Measurements from ENCODE around the gene CLN6.
A peak's percentile ranks its signal among the peaks of the same experiment; 100 is the strongest.

Gene CLN6

DNA sequence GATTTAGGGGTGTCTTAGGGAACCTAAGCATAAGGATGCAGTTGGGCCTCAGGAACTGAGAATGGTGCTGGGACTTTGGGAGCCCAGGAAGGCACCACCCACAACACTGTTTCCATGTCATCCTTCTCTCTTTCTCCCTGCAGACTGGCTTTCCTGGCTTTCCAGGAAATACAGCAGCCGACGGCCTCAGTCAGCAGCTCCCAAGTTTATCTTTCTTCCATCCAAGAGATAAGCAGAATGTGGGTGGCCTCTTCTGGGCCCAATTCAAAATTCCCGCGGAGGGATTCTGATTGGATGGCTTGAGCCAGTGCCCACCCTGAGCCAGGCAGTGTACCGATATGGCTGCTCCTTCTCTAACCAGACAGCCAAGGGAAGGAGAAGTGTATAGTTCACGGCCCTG, 4.5 kb upstream of the CLN6 start:
- Histone ChIP-seq H3K27me3 (ENCODE audit: insufficient read depth, insufficient read length) (no peaks in the 10 kb centered on the region), H3K36me3 (ENCODE audit: insufficient read depth, insufficient read length, low read length) (no peaks in the 10 kb centered on the region), H3K9me3 (ENCODE audit: insufficient read depth, low read length) (no peaks in the 10 kb centered on the region), H3K4me3 (ENCODE audit: insufficient read length, low read depth) (no peak overlapping the region), H3K9ac (ENCODE audit: insufficient read length, low read depth) (no peak overlapping the region), H3K4me1 (ENCODE audit: insufficient read depth, insufficient read length) (peaks cover 7% of the 10 kb centered on the region)
- no peak for DNase-seq (ENCODE audit: low read depth, low spot score)
- TF ChIP-seq SUZ12 (IDR thresholded peaks at IDR 0.05; ENCODE audit: extremely low read depth, insufficient read depth, insufficient read length) (no peak), YY1 (IDR thresholded peaks at IDR 0.05; ENCODE audit: insufficient read depth, insufficient read length) (no peak), ZNF274 (IDR thresholded peaks at IDR 0.05; ENCODE audit: low read depth, low read length) (no peak)

GRCh38 chr15:68232937-68233336, 3.4 kb upstream of the CLN6 start:
- Histone ChIP-seq H3K27me3 (ENCODE audit: insufficient read depth, insufficient read length) (no peaks in the 10 kb centered on the region), H3K9ac (ENCODE audit: insufficient read length, low read depth) (no peak overlapping the region), H3K36me3 (ENCODE audit: insufficient read depth, insufficient read length, low read length) (peaks cover 1% of the 10 kb centered on the region), H3K9me3 (ENCODE audit: insufficient read depth, low read length) (no peaks in the 10 kb centered on the region), H3K4me3 (ENCODE audit: insufficient read length, low read depth) (no peak overlapping the region), H3K4me1 (ENCODE audit: insufficient read depth, insufficient read length) (peaks cover 12% of the 10 kb centered on the region)
- TF ChIP-seq YY1 (IDR thresholded peaks at IDR 0.05; ENCODE audit: insufficient read depth, insufficient read length) (no peak), SUZ12 (IDR thresholded peaks at IDR 0.05; ENCODE audit: extremely low read depth, insufficient read depth, insufficient read length) (no peak), ZNF274 (IDR thresholded peaks at IDR 0.05; ENCODE audit: low read depth, low read length) (no peak)
- no peak for DNase-seq (ENCODE audit: low read depth, low spot score)

GRCh38 chr15:68232449-68232848, 2.9 kb upstream of the CLN6 start:
- Histone ChIP-seq H3K27me3 (ENCODE audit: insufficient read depth, insufficient read length) (no peaks in the 10 kb centered on the region), H3K36me3 (ENCODE audit: insufficient read depth, insufficient read length, low read length) (peaks cover 6% of the 10 kb centered on the region), H3K4me3 (ENCODE audit: insufficient read length, low read depth) (no peak overlapping the region), H3K9ac (ENCODE audit: insufficient read length, low read depth) (no peak overlapping the region), H3K4me1 (ENCODE audit: insufficient read depth, insufficient read length) (peaks cover 17% of the 10 kb centered on the region), H3K9me3 (ENCODE audit: insufficient read depth, low read length) (no peaks in the 10 kb centered on the region)
- TF ChIP-seq ZNF274 (IDR thresholded peaks at IDR 0.05; ENCODE audit: low read depth, low read length) (no peak), SUZ12 (IDR thresholded peaks at IDR 0.05; ENCODE audit: extremely low read depth, insufficient read depth, insufficient read length) (no peak), YY1 (IDR thresholded peaks at IDR 0.05; ENCODE audit: insufficient read depth, insufficient read length) (no peak)
- DNase-seq (ENCODE audit: low read depth, low spot score): no peak

GRCh38 chr15:68231102-68231818, 1.7 kb upstream of the CLN6 start:
- H3K36me3 ChIP-seq (ENCODE audit: insufficient read depth, insufficient read length, low read length): peaks cover 10% of the 10 kb centered on the region
- no peak for TF ChIP-seq SUZ12 (IDR thresholded peaks at IDR 0.05; ENCODE audit: extremely low read depth, insufficient read depth, insufficient read length)
- no peak for TF ChIP-seq YY1 (IDR thresholded peaks at IDR 0.05; ENCODE audit: insufficient read depth, insufficient read length)
- TF ChIP-seq ZNF274 (IDR thresholded peaks at IDR 0.05; ENCODE audit: low read depth, low read length): no peak
- no peak overlapping the region for H3K9ac ChIP-seq (ENCODE audit: insufficient read length, low read depth)
- H3K9me3 ChIP-seq (ENCODE audit: insufficient read depth, low read length): no peaks in the 10 kb centered on the region
- H3K4me1 ChIP-seq (ENCODE audit: insufficient read depth, insufficient read length): peaks cover 17% of the 10 kb centered on the region
- DNase-seq (ENCODE audit: low read depth, low spot score): no peak
- no peaks in the 10 kb centered on the region for H3K27me3 ChIP-seq (ENCODE audit: insufficient read depth, insufficient read length)
- H3K4me3 ChIP-seq (ENCODE audit: insufficient read length, low read depth): no peak overlapping the region

DNA sequence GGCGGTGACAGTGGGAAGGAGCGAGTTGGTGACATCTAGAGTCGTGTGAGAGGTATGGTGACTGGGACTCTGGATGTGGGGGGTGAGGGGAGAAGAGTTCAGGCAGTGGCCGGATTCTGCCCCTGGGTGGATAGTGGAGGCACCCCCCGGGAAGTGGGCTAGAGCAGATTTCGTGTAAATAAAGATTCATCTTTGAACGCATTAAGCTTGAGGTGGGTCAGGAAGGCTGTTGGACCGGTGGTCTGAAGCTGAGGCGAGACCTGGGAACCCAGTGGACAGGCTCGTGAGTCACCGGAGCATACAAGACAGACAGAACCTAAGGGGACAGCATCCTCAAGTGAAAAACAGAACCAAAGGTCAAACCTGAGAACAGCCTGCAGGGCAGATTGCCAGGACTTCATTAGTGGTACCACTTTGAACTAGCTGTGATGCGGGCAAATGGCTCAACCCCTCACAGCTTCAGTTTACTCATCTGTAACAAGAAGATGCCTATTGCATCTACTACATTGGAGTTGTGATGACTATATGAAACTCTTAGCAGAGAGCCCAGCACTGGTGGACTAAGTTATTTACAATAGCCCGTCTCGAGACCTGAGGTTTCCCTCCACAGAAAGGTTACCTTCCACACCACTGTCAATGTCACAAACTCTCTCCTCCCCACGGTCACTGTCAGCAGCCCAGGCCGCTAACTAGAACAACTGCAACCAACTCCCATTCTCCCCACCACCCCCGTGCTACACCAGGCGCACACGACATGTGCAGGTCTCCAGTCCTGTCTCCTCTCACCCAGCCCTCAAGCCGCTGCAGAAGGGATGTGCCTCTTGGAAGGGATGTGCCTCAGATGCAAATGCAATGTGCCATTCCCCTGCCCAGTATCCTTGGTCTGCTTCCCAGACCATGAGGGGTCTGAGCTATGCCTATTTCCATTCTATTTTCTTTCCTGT, 901 bp upstream of the CLN6 start:
- peak overlapping the region; percentile 74 for H3K4me3 ChIP-seq (ENCODE audit: insufficient read length, low read depth)
- no peaks in the 10 kb centered on the region for H3K9me3 ChIP-seq (ENCODE audit: insufficient read depth, low read length)
- peak overlapping the region; percentile 85 for H3K9ac ChIP-seq (ENCODE audit: insufficient read length, low read depth)
- H3K4me1 ChIP-seq (ENCODE audit: insufficient read depth, insufficient read length): peaks cover 17% of the 10 kb centered on the region
- no peak for DNase-seq (ENCODE audit: low read depth, low spot score)
- TF ChIP-seq ZNF274 (IDR thresholded peaks at IDR 0.05; ENCODE audit: low read depth, low read length): no peak
- no peak for TF ChIP-seq SUZ12 (IDR thresholded peaks at IDR 0.05; ENCODE audit: extremely low read depth, insufficient read depth, insufficient read length)
- TF ChIP-seq YY1 (IDR thresholded peaks at IDR 0.05; ENCODE audit: insufficient read depth, insufficient read length): no peak
- peaks cover 10% of the 10 kb centered on the region for H3K36me3 ChIP-seq (ENCODE audit: insufficient read depth, insufficient read length, low read length)
- no peaks in the 10 kb centered on the region for H3K27me3 ChIP-seq (ENCODE audit: insufficient read depth, insufficient read length)

DNA sequence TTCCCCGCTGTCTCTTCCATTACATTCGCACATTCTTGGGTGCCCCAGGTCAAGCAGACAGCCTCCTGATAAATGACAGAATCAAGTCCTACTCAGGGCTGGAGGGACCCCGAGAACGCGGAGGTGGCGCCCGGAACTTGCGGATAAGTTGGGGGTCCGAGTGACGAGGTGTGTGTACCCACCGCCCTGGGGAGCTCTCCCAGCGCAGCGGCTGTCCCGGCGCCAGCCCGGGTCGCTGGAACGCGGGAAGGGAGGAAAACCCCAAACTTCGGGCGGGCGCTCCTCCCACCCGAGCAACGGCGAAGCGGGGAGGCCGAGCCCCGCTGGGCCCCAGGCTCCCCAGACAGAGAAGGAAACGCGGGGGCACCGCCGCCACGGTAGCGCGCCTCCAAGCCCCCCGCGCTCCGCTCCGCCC, 550 bp downstream of the CLN6 start:
- H3K36me3 ChIP-seq (ENCODE audit: insufficient read depth, insufficient read length, low read length): peaks cover 17% of the 10 kb centered on the region
- peak overlapping the region; percentile 64 for H3K4me3 ChIP-seq (ENCODE audit: insufficient read length, low read depth)
- no peak for DNase-seq (ENCODE audit: low read depth, low spot score)
- peaks cover 10% of the 10 kb centered on the region; the same call in 1 of the 2 replicates for H3K9me3 ChIP-seq (ENCODE audit: insufficient read depth, low read length)
- no peak for TF ChIP-seq ZNF274 (IDR thresholded peaks at IDR 0.05; ENCODE audit: low read depth, low read length)
- no peak for TF ChIP-seq SUZ12 (IDR thresholded peaks at IDR 0.05; ENCODE audit: extremely low read depth, insufficient read depth, insufficient read length)
- no peak for TF ChIP-seq YY1 (IDR thresholded peaks at IDR 0.05; ENCODE audit: insufficient read depth, insufficient read length)
- H3K27me3 ChIP-seq (ENCODE audit: insufficient read depth, insufficient read length): no peaks in the 10 kb centered on the region
- H3K4me1 ChIP-seq (ENCODE audit: insufficient read depth, insufficient read length): peaks cover 15% of the 10 kb centered on the region
- H3K9ac ChIP-seq (ENCODE audit: insufficient read length, low read depth): peak overlapping the region; percentile 96
